Osteoblast (primary cell): ENCODE results near the gene ATP6V1A. TPM values are rescaled to one million over a fixed set of nuclear protein-coding genes. Genes with fewer than 3 reads are reported as not detected.

ENCODE experiments used
- DNase-seq: peaks from one replicate; pipeline ENCODE4 v3.0.0; 2011; ENCODE audit warnings: low spot score, mixed read lengths; ENCODE audit not compliant: insufficient read length; ENCODE audit errors: missing footprints
- H2AFZ ChIP-seq: 2 replicates; pipeline ENCODE4 v1.6.0; 2011; ENCODE audit warnings: mild to moderate bottlenecking, low read length
- H3K27ac ChIP-seq: 2 replicates; pipeline ENCODE4 v1.5.1; 2011; ENCODE audit warnings: mild to moderate bottlenecking, low read depth, low read length, moderate library complexity
- H3K27me3 ChIP-seq: 2 replicates; pipeline ENCODE4 v1.6.0; 2012; ENCODE audit warnings: mild to moderate bottlenecking, control low read depth, inconsistent platforms, low read length, moderate library complexity; ENCODE audit not compliant: insufficient read depth
- H3K36me3 ChIP-seq: 2 replicates; pipeline ENCODE4 v1.5.1; 2011; ENCODE audit warnings: mild to moderate bottlenecking, low read length, control low read depth, moderate library complexity; ENCODE audit not compliant: insufficient read depth
- H3K4me1 ChIP-seq: 2 replicates; pipeline ENCODE4 v1.5.1; 2011; ENCODE audit warnings: mild to moderate bottlenecking, low read length, control low read depth, moderate library complexity; ENCODE audit not compliant: insufficient read depth
- H3K4me2 ChIP-seq: 2 replicates; pipeline ENCODE4 v1.6.0; 2011; ENCODE audit warnings: mild to moderate bottlenecking, low read length; ENCODE audit not compliant: insufficient read depth
- H3K4me3 ChIP-seq: fragments of 200-600 bp; sonication (generic); 3 replicates; pipeline ENCODE4 v1.5.1; 2012; ENCODE audit warnings: mild to moderate bottlenecking, low read length, inconsistent platforms; ENCODE audit not compliant: insufficient read depth
- H3K79me2 ChIP-seq: 2 replicates; pipeline ENCODE4 v1.6.0; 2012; ENCODE audit warnings: mild to moderate bottlenecking, low read length, control low read depth, inconsistent platforms; ENCODE audit not compliant: insufficient read depth
- H3K9me3 ChIP-seq: 2 replicates; pipeline ENCODE4 v1.5.1; 2011; ENCODE audit warnings: low read depth, low read length, control low read depth
- H4K20me1 ChIP-seq: 2 replicates; pipeline ENCODE4 v1.6.0; 2012; ENCODE audit warnings: mild to moderate bottlenecking, low read length, control low read depth; ENCODE audit not compliant: insufficient read depth
- total RNA-seq: library from RNA; depleted of rRNA; stranded (reverse); fragments of >200 nt; gene quantifications from 2 replicates; pipeline ENCODE4 v1.2.3, GENCODE V29; 2012
- TF ChIP-seq, protein P1 (sequence below): IDR thresholded peaks from 2 replicates; pipeline ENCODE4 v1.5.1; 2011; ENCODE audit warnings: mild to moderate bottlenecking, low read depth, low read length, moderate library complexity; ENCODE audit errors: extremely low read depth

The ATP6V1A gene
- total RNA-seq, 1 donor: 166 TPM

DNA sequence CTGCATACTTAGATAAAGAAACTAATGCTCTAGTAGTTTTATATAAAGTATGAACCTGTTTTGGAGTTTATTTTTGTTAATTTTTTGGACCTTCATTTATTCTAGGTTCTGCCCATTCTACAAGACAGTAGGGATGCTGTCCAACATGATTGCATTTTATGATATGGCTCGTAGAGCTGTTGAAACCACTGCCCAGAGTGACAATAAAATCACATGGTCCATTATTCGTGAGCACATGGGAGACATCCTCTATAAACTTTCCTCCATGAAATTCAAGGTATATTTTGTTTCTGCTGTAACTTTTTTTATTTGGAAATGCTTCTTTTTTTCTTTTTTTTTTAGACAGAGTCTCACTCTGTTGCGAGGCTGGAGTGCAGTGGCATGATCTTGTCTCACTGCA lies 58.4 kb downstream of the ATP6V1A start:
- H3K4me2 ChIP-seq: no peak overlapping the region
- H4K20me1 ChIP-seq: no peaks in the 10 kb centered on the region
- H3K9me3 ChIP-seq: no peaks in the 10 kb centered on the region
- H3K27ac ChIP-seq: no peak overlapping the region
- no peak overlapping the region for H2AFZ ChIP-seq
- H3K27me3 ChIP-seq: no peaks in the 10 kb centered on the region
- no peak overlapping the region for H3K4me3 ChIP-seq
- no peaks in the 10 kb centered on the region for H3K4me1 ChIP-seq
- H3K36me3 ChIP-seq: peaks cover 46% of the 10 kb centered on the region
- TF ChIP-seq, protein P1, sequence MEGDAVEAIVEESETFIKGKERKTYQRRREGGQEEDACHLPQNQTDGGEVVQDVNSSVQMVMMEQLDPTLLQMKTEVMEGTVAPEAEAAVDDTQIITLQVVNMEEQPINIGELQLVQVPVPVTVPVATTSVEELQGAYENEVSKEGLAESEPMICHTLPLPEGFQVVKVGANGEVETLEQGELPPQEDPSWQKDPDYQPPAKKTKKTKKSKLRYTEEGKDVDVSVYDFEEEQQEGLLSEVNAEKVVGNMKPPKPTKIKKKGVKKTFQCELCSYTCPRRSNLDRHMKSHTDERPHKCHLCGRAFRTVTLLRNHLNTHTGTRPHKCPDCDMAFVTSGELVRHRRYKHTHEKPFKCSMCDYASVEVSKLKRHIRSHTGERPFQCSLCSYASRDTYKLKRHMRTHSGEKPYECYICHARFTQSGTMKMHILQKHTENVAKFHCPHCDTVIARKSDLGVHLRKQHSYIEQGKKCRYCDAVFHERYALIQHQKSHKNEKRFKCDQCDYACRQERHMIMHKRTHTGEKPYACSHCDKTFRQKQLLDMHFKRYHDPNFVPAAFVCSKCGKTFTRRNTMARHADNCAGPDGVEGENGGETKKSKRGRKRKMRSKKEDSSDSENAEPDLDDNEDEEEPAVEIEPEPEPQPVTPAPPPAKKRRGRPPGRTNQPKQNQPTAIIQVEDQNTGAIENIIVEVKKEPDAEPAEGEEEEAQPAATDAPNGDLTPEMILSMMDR: no peak
- DNase-seq: no peak
- H3K79me2 ChIP-seq: no peaks in the 10 kb centered on the region

DNA sequence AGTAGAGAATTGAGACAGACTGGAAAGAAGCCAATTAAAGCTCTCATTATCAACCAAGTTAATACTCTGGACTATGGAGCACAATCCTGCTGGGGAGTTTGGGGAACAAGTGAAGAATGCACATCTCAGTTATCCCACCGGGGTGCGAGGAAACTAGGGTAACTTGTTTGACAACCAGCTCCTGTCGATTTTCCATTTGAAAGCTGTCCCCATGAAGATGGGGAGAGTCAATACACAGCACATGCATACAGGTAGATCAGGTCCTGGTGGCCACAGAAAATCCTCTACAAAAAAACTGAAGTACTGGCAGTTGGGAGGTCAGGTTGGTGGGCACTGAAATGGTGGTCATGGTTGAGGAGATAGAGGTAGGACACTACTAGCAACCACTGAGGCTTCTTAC lies 66.0 kb downstream of the ATP6V1A start:
- no peak overlapping the region for H3K27ac ChIP-seq
- H3K4me1 ChIP-seq: no peaks in the 10 kb centered on the region
- no peak overlapping the region for H3K4me2 ChIP-seq
- H3K9me3 ChIP-seq: no peaks in the 10 kb centered on the region
- peaks cover 11% of the 10 kb centered on the region for H3K36me3 ChIP-seq
- H4K20me1 ChIP-seq: no peaks in the 10 kb centered on the region
- no peak overlapping the region for H2AFZ ChIP-seq
- no peaks in the 10 kb centered on the region for H3K79me2 ChIP-seq
- TF ChIP-seq, protein P1: no peak
- H3K27me3 ChIP-seq: no peaks in the 10 kb centered on the region
- H3K4me3 ChIP-seq: no peak overlapping the region
- no peak for DNase-seq

DNA sequence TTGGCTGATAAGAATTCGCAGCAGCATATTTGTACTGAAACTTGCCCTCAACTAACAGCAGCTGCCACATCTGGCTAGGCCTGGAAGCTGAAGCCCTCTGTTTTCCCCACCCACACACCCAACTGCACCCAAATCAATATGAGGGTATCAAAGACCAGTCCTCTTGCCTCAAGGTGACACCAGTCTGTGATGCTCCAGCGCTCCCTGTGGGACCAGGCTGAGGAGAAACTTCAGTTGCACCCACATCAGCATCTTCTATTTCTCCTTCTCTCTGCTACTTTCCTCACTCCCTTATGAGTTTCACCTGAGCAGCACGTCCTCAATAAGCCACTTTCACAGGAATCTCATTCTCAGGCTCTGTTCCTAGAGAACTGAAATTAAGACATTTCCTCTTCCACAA lies 73.0 kb downstream of the ATP6V1A start:
- Histone ChIP-seq H2AFZ (no peak overlapping the region), H3K27me3 (no peaks in the 10 kb centered on the region), H3K4me1 (no peaks in the 10 kb centered on the region), H3K9me3 (no peaks in the 10 kb centered on the region), H4K20me1 (no peaks in the 10 kb centered on the region), H3K4me3 (no peak overlapping the region), H3K27ac (no peak overlapping the region), H3K4me2 (no peak overlapping the region), H3K79me2 (no peaks in the 10 kb centered on the region), H3K36me3 (no peaks in the 10 kb centered on the region)
- TF ChIP-seq, protein P1: no peak
- peak; percentile 50 for DNase-seq

DNA sequence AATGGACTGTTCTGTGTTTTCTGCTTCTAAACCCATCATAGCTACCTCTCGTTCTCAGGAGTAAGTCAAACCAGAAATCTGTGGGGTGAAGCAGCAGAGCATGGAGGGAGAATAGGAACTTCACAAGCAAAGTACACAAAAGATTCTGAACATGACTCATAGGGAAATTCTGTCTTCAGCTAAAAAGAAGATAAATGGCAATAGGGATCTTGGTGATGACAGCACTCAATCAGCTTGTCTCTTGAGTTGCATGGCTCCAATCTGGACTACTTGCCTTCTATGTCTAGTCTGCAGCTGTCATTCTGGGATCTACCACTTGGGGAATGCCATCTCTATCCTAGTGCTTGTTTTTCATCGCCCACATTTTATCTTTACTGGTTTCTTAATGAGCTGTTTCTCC lies 78.3 kb downstream of the ATP6V1A start:
- Histone ChIP-seq H3K79me2 (no peaks in the 10 kb centered on the region), H3K4me1 (peaks cover 5% of the 10 kb centered on the region), H3K27ac (no peak overlapping the region), H3K36me3 (no peaks in the 10 kb centered on the region), H3K27me3 (no peaks in the 10 kb centered on the region), H3K4me3 (no peak overlapping the region), H3K9me3 (no peaks in the 10 kb centered on the region), H3K4me2 (no peak overlapping the region), H4K20me1 (no peaks in the 10 kb centered on the region), H2AFZ (no peak overlapping the region)
- DNase-seq: no peak
- TF ChIP-seq, protein P1: peak; percentile 41
